WTC11 (cell line): Measurements from ENCODE around the gene BCAS3. TPM values are rescaled to one million over a fixed set of nuclear protein-coding genes. Genes with fewer than 3 reads are reported as not detected.

ENCODE experiments used
- ATAC-seq: fragments of 200-7000 bp; cut with Tn5 transposase; 2 replicates; pipeline ENCODE4 v1.10.0; 2021; ENCODE audit warnings: mild to moderate bottlenecking, moderate library complexity
- CTCF ChIA-PET: fragments of 300-600 bp; sonication (Branson Sonifier 250); formaldehyde crosslinking; loops from one replicate; lab custom pipeline; 2021; ENCODE audit warnings: antibody characterized with exemption; lab: Charles Lee
- POLR2A ChIA-PET: fragments of 350-600 bp; sonication (Branson Sonifier 250); formaldehyde crosslinking; loops from one replicate; lab custom pipeline; 2021; ENCODE audit warnings: antibody characterized with exemption; lab: Charles Lee
- DNase-seq: peaks from one replicate; pipeline ENCODE4 v3.0.0; 2021; ENCODE audit warnings: low spot score
- H3K27ac Mint-ChIP-seq: 2 replicates; pipeline ENCODE4 v1.8.0; 2021; ENCODE audit warnings: mixed read lengths
- H3K27me3 Mint-ChIP-seq: 2 replicates; pipeline ENCODE4 v1.8.0; 2021; ENCODE audit warnings: low read depth, mild to moderate bottlenecking, moderate library complexity, mixed read lengths
- H3K36me3 Mint-ChIP-seq: 2 replicates; pipeline ENCODE4 v1.8.0; 2021; ENCODE audit warnings: mixed read lengths
- H3K4me1 Mint-ChIP-seq: 2 replicates; pipeline ENCODE4 v1.8.0; 2022; ENCODE audit warnings: mixed read lengths
- H3K4me3 Mint-ChIP-seq: 2 replicates; pipeline ENCODE4 v1.8.0; 2021; ENCODE audit warnings: mild to moderate bottlenecking, moderate library complexity, mixed read lengths
- H3K9me3 Mint-ChIP-seq: 2 replicates; pipeline ENCODE4 v1.8.0; 2021; ENCODE audit warnings: mixed read lengths
- AFF4 ChIP-seq: sonication (generic); formaldehyde crosslinking; IDR thresholded peaks from 2 replicates; pipeline ENCODE4 v1.8.1; 2023; ENCODE audit warnings: mild to moderate bottlenecking, missing genetic modification reagents, borderline replicate concordance
- ATF3 ChIP-seq: sonication (generic); formaldehyde crosslinking; conservative IDR thresholded peaks from 2 replicates; pipeline ENCODE4 v1.8.1; 2022; ENCODE audit warnings: mild to moderate bottlenecking, missing genetic modification reagents
- FOXP1 ChIP-seq: sonication (generic); formaldehyde crosslinking; IDR thresholded peaks from 2 replicates; pipeline ENCODE4 v1.8.0; 2022; ENCODE audit warnings: missing genetic modification reagents, mild to moderate bottlenecking, moderate library complexity, borderline replicate concordance
- GRHL2 ChIP-seq: fragments of 250-450 bp; sonication (Bioruptor Pico); IDR thresholded peaks from 2 replicates; pipeline ENCODE4 v1.8.0; 2022; ENCODE audit warnings: mild to moderate bottlenecking, moderate library complexity; ENCODE audit not compliant: insufficient replicate concordance, severe bottlenecking
- KAT7 ChIP-seq: sonication (generic); formaldehyde crosslinking; IDR thresholded peaks from 2 replicates; pipeline ENCODE4 v1.8.1; 2023; ENCODE audit warnings: missing genetic modification reagents, mild to moderate bottlenecking, borderline replicate concordance
- MAX ChIP-seq: sonication (generic); formaldehyde crosslinking; IDR thresholded peaks from 2 replicates; pipeline ENCODE4 v1.8.0; 2022; ENCODE audit warnings: mild to moderate bottlenecking, missing genetic modification reagents
- MXD4 ChIP-seq: fragments of 250-450 bp; sonication (Bioruptor Pico); IDR thresholded peaks from 2 replicates; pipeline ENCODE4 v1.8.0; 2021; ENCODE audit warnings: mild to moderate bottlenecking, moderate library complexity, borderline replicate concordance
- NFE2L1 ChIP-seq: sonication (generic); formaldehyde crosslinking; IDR thresholded peaks from 2 replicates; pipeline ENCODE4 v1.8.1; 2023; ENCODE audit warnings: missing genetic modification reagents
- NR3C1 ChIP-seq: sonication (generic); formaldehyde crosslinking; conservative IDR thresholded peaks from 2 replicates; pipeline ENCODE4 v1.8.1; 2023; ENCODE audit warnings: low read depth, mild to moderate bottlenecking, missing genetic modification reagents
- PREB ChIP-seq: sonication (generic); formaldehyde crosslinking; IDR thresholded peaks from 2 replicates; pipeline ENCODE4 v1.8.1; 2022; ENCODE audit warnings: mild to moderate bottlenecking, missing genetic modification reagents, moderate library complexity, borderline replicate concordance
- SP1 ChIP-seq: sonication (generic); formaldehyde crosslinking; conservative IDR thresholded peaks from 2 replicates; pipeline ENCODE4 v1.8.1; 2022; ENCODE audit warnings: missing genetic modification reagents
- TCF7 ChIP-seq: sonication (generic); formaldehyde crosslinking; IDR thresholded peaks from 2 replicates; pipeline ENCODE4 v1.8.0; 2022; ENCODE audit warnings: mild to moderate bottlenecking, low read depth, missing genetic modification reagents, moderate library complexity
- ZNF121 ChIP-seq: sonication (generic); formaldehyde crosslinking; IDR thresholded peaks from 2 replicates; pipeline ENCODE4 v1.8.0; 2023; ENCODE audit warnings: missing genetic modification reagents
- ZNF317 ChIP-seq: sonication (generic); formaldehyde crosslinking; IDR thresholded peaks from 2 replicates; pipeline ENCODE4 v1.8.1; 2023; ENCODE audit warnings: low read depth, mild to moderate bottlenecking, moderate library complexity, missing genetic modification reagents, borderline replicate concordance
- ZNF396 ChIP-seq: fragments of 250-450 bp; sonication (Bioruptor Pico); IDR thresholded peaks from 2 replicates; pipeline ENCODE4 v1.8.0; 2021; ENCODE audit warnings: mild to moderate bottlenecking, moderate library complexity, borderline replicate concordance
- ZNF423 ChIP-seq: fragments of 250-450 bp; sonication (Bioruptor Pico); IDR thresholded peaks from 2 replicates; pipeline ENCODE4 v2.1.2; 2022; ENCODE audit warnings: mild to moderate bottlenecking, moderate library complexity
- total RNA-seq: library from RNA; stranded (reverse); gene quantifications from 3 replicates; pipeline ENCODE4 v1.2.3, GENCODE V29; 2021
- TF ChIP-seq, protein P1 (sequence below): sonication (generic); formaldehyde crosslinking; IDR thresholded peaks from 2 replicates; pipeline ENCODE4 v1.8.0; 2023; ENCODE audit warnings: mild to moderate bottlenecking, missing genetic modification reagents
- TF ChIP-seq, protein P2 (sequence below): sonication (generic); formaldehyde crosslinking; IDR thresholded peaks from 2 replicates; pipeline ENCODE4 v1.8.1; 2023; ENCODE audit warnings: mild to moderate bottlenecking, moderate library complexity, missing genetic modification reagents
- TF ChIP-seq, protein P3 (sequence below): fragments of 250-450 bp; sonication (Bioruptor Pico); IDR thresholded peaks from 2 replicates; pipeline ENCODE4 v1.9.0; 2021; ENCODE audit warnings: mild to moderate bottlenecking, borderline replicate concordance

Gene BCAS3
- total RNA-seq, 1 experiment from 2014 or later: 15.5 TPM

- TF ChIP-seq FOXP1 (CRISPR knock-in tag) (no peak), ATF3 (no peak), TCF7 (CRISPR knock-in tag) (no peak)
- TF ChIP-seq, protein P1, sequence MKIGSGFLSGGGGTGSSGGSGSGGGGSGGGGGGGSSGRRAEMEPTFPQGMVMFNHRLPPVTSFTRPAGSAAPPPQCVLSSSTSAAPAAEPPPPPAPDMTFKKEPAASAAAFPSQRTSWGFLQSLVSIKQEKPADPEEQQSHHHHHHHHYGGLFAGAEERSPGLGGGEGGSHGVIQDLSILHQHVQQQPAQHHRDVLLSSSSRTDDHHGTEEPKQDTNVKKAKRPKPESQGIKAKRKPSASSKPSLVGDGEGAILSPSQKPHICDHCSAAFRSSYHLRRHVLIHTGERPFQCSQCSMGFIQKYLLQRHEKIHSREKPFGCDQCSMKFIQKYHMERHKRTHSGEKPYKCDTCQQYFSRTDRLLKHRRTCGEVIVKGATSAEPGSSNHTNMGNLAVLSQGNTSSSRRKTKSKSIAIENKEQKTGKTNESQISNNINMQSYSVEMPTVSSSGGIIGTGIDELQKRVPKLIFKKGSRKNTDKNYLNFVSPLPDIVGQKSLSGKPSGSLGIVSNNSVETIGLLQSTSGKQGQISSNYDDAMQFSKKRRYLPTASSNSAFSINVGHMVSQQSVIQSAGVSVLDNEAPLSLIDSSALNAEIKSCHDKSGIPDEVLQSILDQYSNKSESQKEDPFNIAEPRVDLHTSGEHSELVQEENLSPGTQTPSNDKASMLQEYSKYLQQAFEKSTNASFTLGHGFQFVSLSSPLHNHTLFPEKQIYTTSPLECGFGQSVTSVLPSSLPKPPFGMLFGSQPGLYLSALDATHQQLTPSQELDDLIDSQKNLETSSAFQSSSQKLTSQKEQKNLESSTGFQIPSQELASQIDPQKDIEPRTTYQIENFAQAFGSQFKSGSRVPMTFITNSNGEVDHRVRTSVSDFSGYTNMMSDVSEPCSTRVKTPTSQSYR (CRISPR knock-in tag): no peak
Observed at GRCh38 chr17:61393904-61394629, 716.4 kb downstream of the BCAS3 start (continued).

- ChIA-PET CTCF (interaction anchor here (0.6 to 1.9 kb wide), 9 partner anchors 8 to 674 kb away, joined by 3 to 12 read pairs (median 3); no protein-coding TSS in a partner anchor), POLR2A (no interaction called here)
- peaks cover 83% of the 10 kb centered on the region for H3K27me3 Mint-ChIP-seq
- ATAC-seq: no peak
- no peaks in the 10 kb centered on the region for H3K9me3 Mint-ChIP-seq
- H3K27ac Mint-ChIP-seq: no peak overlapping the region
- DNase-seq: no peak
- peaks cover 17% of the 10 kb centered on the region for H3K4me1 Mint-ChIP-seq
- no peaks in the 10 kb centered on the region for H3K36me3 Mint-ChIP-seq
- H3K4me3 Mint-ChIP-seq: peak overlapping the region; percentile 56; the same call in 1 of the 2 replicates
- TF ChIP-seq ZNF423 (no peak), PREB (CRISPR knock-in tag) (no peak), NFE2L1 (CRISPR knock-in tag) (no peak), MXD4 (CRISPR knock-in tag) (no peak), MAX (CRISPR knock-in tag) (no peak), ZNF396 (CRISPR knock-in tag) (no peak), GRHL2 (no peak), SP1 (CRISPR knock-in tag) (no peak), AFF4 (no peak), ZNF121 (CRISPR knock-in tag) (no peak), KAT7 (CRISPR knock-in tag) (no peak), NR3C1 (CRISPR knock-in tag) (no peak), ZNF317 (CRISPR knock-in tag) (no peak)
- TF ChIP-seq, protein P2, sequence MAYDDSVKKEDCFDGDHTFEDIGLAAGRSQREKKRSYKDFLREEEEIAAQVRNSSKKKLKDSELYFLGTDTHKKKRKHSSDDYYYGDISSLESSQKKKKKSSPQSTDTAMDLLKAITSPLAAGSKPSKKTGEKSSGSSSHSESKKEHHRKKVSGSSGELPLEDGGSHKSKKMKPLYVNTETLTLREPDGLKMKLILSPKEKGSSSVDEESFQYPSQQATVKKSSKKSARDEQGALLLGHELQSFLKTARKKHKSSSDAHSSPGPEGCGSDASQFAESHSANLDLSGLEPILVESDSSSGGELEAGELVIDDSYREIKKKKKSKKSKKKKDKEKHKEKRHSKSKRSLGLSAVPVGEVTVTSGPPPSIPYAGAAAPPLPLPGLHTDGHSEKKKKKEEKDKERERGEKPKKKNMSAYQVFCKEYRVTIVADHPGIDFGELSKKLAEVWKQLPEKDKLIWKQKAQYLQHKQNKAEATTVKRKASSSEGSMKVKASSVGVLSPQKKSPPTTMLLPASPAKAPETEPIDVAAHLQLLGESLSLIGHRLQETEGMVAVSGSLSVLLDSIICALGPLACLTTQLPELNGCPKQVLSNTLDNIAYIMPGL (CRISPR knock-in tag): no peak
- TF ChIP-seq, protein P3, sequence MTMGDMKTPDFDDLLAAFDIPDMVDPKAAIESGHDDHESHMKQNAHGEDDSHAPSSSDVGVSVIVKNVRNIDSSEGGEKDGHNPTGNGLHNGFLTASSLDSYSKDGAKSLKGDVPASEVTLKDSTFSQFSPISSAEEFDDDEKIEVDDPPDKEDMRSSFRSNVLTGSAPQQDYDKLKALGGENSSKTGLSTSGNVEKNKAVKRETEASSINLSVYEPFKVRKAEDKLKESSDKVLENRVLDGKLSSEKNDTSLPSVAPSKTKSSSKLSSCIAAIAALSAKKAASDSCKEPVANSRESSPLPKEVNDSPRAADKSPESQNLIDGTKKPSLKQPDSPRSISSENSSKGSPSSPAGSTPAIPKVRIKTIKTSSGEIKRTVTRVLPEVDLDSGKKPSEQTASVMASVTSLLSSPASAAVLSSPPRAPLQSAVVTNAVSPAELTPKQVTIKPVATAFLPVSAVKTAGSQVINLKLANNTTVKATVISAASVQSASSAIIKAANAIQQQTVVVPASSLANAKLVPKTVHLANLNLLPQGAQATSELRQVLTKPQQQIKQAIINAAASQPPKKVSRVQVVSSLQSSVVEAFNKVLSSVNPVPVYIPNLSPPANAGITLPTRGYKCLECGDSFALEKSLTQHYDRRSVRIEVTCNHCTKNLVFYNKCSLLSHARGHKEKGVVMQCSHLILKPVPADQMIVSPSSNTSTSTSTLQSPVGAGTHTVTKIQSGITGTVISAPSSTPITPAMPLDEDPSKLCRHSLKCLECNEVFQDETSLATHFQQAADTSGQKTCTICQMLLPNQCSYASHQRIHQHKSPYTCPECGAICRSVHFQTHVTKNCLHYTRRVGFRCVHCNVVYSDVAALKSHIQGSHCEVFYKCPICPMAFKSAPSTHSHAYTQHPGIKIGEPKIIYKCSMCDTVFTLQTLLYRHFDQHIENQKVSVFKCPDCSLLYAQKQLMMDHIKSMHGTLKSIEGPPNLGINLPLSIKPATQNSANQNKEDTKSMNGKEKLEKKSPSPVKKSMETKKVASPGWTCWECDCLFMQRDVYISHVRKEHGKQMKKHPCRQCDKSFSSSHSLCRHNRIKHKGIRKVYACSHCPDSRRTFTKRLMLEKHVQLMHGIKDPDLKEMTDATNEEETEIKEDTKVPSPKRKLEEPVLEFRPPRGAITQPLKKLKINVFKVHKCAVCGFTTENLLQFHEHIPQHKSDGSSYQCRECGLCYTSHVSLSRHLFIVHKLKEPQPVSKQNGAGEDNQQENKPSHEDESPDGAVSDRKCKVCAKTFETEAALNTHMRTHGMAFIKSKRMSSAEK (CRISPR knock-in tag): no peak
Observed at GRCh38 chr17:61394630-61395408, 717.2 kb downstream of the BCAS3 start.
